CD4-positive, alpha-beta T cell treated with Interleukin-15 for 1 hour (primary cell): ENCODE data around the gene CERS5.
A peak's percentile ranks its signal among the peaks of the same experiment; 100 is the strongest.
"Not testable (repeated sequence)": the region's sequence is repeated elsewhere in the genome, so short reads cannot be mapped to it uniquely, and the experiment has no call there.

Experiments
- DNase-seq: peaks from one replicate; pipeline ENCODE4 v3.0.0-alpha.2; 2020

CERS5 gene

DNA sequence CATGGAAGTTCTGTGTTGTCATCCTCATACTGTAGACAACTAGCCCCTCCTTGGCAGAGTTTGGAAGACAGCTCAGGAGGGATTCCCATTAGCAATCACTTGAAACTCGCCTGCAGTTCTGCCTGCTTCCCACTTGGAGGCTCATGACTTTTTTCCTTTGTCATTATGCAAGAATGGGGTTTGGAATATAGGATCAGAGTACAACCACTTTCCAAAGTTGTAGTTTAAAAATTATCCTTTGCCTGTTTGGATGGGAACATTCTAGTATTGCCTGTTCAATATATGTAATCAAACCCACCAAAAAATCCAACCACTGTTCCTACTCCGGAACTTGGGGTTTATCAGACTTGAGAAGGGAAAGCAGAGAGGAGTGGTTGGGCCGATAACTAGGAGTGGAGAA lies 65.5 kb downstream of the CERS5 start:
- DNase-seq, result no peak

DNA sequence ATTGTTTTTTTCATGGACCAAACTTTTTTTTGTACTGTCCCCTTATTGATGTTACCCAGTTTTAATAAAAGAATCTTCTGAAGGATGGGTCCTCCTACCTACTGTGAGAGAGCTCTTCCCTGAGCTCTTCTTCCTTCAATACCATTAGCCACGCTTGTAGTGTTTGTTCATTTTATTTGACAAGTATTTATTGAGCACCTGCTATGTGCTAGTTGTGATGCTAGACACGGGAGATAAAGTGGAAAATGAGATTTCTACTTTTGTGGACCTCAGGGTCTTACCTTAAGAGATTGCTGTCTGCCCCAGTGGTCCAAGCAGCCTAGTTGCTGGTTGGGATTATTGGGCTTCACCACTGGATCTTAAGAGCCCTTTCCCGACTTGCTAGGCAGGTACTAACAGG lies 66.6 kb downstream of the CERS5 start:
- no peak for DNase-seq

DNA sequence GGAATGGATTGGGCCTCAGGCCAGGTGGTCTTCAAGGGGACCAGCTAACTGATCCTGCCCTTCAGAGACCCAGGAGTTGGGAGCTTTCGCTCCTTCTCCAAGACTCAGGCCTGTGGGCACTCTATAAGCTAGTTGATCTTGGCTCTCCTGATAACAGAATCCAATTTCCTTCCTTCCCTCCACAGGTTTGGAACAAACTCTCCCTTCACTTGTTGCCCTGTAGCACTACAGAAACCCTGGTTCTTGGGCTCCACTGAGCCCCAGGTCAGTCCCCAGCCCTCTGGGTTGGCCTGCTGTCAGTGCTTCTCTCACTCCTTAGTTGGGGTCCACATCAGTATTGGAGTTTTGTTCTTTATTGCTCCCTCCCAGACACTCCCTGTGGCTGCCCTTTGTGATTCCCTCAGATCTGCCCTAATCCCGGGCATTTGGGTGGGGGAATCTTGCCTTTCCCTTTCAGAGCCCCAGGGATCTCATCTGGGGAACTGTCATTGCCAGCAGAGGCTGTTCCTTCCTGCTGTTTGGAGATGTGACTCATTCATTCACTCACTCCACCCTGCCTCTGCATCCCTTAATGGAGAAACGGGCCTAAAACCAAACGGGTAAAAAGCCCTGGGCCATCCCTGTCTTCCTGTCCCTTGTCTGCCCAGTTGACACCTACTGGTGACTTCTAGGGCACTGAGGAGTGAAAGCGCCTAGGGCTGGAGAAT lies 67.7 kb downstream of the CERS5 start:
- no peak for DNase-seq

DNA sequence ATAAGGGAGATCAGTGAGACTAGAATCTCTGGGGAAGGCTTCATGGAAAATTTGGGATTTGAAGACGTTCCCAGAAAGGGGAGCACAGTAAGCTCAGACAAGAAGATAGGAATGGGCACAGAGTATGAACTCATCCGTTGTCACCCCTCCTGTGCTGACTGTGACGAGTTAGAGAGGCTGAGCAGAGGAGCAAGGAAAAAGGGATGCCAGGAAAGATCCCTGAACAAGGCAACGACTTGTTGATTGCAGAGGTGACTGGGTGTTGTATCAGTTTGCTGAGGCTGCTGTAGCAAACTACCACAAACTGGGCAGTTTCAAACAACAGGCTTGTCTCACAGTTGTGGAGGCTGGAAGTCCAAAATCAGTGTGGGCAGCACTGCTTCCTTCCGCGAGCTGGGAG lies 69.2 kb downstream of the CERS5 start:
- no peak for DNase-seq

DNA sequence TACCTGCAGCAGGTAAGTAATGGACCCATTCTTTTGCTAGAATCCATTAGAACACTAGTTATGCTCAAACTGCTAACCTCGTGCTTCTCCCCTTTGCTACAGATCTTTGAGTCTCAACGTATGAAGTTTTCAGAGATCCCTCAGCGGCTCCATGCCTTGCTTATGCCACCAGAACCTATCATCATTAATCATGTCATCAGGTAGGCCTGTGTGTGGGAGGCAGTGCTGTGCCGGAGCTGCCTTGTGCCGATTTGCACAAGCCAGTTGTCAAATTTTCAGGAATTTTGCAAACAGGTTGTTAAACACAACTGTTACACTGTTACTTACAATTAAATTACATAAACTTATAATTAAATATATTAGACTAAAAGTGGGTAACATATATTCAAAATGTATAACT lies 76.8 kb downstream of the CERS5 start:
- DNase-seq, result no peak

DNA sequence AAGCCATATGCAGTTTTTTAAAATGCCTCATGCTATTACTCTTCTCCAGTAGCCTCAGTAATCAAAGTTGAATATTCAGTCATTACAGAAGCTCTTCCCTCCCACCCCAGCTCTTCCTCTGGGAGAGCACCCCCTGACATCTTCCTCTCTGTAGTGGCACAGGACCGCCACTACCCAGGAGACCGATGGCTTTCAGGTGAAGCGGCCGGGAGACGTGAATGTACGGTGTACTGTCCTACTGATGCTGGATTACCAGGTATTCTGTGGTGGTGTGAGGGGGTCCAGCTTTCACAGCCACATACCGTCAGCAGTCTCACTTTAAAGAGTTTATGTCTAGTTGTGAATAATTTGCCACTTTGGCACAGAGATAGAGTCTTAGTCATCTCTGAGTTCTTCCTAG lies 77.4 kb downstream of the CERS5 start:
- no peak for DNase-seq

DNA sequence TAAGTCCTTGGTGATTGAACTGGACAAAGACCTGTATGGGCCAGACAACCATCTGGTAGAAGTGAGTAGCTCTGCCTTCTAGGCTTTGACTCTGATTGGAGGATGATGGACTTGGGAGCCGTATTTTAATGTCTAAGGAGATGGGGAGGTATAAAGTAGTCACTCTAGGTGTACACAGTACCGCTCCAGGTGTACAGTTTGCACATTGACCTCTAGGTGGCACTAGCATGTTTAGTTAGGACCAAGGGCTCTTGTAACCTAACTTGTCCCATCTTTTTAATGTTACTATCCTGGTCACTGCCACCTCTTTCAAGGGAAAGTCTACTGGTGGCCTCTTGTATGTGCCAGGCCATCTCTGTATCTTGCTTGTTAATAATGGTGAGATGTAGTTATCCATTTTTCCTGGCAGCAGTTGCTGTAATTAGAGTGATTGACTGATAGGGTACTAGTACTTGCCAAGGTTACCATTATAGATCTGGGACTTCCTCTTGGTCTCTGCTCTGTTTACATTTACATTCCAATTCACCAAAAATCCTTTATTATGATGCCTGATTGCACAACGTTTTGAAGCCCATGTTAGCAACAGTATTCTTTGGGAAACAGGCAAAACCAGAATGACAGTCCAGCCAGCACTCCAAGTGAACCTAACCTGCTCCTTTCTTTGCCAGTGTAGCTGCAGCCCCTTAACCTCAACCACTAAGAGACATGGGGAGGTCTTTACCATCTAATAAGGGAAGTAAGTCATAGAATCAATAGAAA lies 78.4 kb downstream of the CERS5 start:
- peak; percentile 47 for DNase-seq

DNA sequence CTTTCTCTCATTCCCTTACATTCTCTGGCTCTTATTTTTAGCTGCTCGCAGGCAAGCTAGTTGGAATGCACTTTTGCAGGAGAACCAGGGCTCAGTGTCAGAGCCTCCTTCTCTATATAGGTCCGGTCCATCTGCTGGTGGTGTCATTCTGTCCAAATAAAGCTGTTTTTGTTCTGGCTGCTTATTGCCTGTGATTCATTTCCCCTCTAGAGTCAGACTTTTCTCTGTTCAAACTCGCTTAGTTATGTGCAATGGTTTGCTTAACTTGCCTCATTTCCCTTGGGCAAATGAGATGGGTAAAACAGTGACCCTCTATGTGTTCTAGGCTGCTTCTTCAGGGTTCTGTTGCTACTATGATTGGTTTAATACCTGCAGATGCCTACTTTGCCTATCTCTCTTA lies 79.2 kb downstream of the CERS5 start:
- DNase-seq, result no peak

DNA sequence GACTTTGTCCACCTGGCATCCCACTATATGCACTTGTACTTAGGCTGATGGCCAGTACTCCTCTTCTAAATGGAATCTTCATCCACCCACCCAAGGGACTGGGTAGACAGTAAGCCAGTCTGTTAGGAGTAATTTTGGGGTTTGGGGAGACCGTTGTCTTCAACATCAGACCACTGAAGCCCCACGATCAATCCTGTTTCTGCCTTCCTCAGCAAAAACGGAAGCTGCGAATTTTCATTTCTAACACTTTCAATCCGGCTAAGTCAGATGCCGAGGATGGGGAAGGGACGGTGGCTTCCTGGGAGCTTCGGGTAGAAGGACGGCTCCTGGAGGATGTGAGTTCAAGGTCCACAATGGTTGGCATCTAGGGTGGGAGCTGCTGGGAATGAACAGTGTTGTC lies 80.0 kb downstream of the CERS5 start:
- no peak for DNase-seq

DNA sequence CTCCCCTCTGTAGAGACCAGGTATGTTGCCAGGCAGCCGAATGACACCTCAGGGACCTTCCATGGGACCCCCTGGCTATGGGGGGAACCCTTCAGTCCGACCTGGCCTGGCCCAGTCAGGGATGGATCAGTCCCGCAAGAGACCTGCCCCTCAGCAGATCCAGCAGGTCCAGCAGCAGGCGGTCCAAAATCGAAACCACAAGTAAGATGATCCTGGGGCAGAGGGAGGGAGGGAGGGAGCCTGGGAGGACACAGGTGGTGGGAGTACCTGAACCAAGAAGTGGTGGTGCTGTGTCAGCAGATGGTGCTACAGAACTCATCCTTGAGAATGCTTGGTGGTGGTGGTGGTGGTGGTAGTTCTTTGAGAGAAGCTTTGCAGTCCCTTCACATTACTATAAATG lies 81.0 kb downstream of the CERS5 start:
- no peak for DNase-seq

DNA sequence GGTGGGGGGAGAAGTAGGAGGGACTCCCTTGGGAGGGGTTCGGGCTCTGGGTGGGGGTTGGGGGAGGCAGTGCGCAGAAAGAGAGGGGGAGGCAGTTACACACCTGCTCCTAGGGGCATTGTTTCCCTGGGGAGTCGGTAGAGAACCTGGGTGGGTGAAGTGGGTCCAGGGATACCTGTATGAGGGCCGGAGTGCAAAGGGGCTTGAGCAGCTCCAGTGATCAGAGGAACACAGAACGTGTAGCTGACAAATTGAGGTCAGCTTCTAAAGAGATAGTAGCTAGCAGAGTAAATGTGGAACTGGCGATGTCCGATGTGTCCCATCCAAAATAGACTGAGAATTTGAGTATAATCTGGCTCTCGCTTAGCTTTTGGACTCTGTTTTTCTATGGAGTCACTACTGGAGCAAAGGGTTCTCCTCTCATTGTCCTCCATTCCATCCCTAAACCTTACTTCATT lies 81.5 kb downstream of the CERS5 start:
- DNase-seq, result no peak

DNA sequence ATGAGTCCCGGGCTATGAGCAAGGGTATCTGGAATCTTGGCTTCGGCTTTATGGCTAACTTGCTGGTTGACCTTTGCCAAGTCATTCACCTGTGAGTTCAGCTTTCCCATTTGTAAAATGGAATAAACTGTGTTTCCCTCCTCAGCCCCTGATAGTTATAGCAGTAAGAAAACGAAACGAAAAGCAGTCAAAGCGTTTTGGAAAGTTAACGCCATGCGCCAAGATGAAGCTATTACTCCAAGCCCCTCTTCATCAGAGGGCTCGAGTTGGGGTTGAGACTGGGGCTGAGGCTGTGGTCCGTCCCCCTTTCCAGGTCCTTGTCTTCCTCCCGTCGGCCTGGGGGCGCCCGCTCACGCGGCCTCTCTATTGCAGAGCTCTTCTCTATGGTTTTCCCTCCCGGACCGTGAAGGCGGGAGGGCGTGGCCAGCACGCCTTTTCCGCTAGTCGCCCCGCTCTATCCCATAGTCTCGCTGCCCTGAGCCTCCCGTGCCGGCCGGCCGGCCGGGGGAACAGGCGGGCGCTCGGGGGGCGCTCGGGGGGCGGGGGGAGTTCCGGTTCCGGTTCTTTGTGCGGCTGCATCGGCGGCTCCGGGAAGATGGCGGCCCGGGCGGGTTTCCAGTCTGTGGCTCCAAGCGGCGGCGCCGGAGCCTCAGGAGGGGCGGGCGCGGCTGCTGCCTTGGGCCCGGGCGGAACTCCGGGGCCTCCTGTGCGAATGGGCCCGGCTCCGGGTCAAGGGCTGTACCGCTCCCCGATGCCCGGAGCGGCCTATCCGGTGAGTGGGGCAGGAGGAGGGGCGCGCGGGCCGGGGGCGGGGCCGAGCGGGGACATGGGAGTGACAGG lies 82.2 kb downstream of the CERS5 start, which contains the start of gene SMARCD1:
TSS of gene SMARCD1 (plus strand) at position 568 of the 840 bp plus-strand sequence. CDS start at position 596, 28 bp downstream.
- DNase-seq, result peak; percentile 90

DNA sequence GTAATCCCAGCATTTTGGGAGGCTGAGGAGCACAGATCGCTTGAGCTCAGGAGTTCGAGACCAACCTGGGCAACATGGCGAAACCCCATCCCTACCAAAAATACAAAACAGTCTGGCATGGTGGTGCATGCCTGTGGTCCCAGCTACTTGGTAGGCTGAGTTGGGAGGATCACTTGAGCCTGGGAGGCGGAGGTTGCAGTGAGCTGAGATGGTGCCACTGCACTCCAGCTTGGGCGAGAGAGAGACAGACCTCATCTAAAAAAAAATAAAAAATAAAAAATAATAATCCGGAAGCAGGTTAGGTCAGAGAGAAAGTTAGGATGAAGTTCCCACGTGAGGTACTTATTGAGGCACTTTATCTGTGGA lies 82.8 kb downstream of the CERS5 start:
- not testable (repeated sequence) for DNase-seq

DNA sequence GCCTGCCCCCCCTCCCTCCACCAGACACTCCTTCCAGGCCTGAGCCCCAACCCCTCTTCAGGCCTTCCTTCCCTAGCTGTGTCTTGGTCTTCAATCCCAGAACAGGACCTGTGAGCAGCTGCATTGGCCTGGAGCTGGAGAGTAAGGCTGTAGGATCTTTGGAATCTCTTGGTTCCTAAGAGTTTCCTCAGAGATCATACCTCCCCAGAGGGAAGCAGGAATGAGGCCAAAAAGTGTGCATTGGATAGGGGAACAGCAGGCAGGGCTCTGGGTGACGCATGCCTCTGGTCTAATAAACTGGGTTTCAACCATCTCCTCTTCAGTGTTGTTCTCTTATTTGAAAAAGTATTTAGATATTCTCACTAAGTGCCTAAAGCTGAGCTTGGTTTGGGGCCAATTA lies 83.9 kb downstream of the CERS5 start:
- DNase-seq, result no peak

DNA sequence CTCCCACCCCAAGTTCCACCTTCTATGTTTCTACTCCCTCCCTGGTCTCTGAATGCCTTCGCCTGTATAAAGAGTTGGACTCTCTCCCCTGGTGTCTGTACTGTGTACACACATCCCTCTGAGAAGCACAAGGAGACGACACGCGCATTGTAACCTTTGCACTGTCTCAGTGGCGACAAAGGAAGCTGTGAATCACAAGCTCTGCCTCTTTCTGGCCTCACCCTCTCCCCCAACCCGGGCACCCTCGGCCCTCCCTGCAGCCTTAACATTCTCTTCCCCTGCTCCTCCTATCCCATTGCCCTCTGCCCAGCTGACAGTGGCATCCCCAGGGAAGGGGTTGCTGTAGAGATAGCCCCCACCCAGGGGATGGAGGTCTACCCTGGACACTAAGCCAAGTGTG lies 84.5 kb downstream of the CERS5 start:
- no peak for DNase-seq

DNA sequence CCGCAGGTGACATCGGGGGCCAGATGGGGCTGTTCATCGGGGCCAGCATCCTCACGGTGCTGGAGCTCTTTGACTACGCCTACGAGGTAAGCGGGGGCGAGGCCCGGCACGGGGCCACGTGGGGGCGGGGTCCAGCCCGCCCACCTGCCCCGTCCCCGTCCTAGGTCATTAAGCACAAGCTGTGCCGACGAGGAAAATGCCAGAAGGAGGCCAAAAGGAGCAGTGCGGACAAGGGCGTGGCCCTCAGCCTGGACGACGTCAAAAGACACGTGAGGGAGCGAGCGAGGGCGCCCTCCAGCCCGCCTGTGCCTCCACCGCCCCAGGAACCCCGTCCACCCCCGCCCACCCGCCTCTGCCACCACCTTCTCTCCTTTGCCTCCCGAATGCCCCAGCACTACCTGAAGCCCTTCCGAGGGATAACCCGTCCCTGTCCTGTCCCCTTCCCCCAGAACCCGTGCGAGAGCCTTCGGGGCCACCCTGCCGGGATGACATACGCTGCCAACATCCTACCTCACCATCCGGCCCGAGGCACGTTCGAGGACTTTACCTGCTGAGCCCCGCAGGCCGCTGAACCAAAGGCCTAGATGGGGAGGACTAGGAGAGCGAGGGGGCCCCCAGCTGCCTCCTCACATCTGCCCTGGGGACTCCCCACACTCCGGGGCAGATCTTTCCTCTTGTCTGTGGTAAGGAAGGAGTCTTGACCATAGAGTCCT lies 85.9 kb downstream of the CERS5 start:
- no peak for DNase-seq

DNA sequence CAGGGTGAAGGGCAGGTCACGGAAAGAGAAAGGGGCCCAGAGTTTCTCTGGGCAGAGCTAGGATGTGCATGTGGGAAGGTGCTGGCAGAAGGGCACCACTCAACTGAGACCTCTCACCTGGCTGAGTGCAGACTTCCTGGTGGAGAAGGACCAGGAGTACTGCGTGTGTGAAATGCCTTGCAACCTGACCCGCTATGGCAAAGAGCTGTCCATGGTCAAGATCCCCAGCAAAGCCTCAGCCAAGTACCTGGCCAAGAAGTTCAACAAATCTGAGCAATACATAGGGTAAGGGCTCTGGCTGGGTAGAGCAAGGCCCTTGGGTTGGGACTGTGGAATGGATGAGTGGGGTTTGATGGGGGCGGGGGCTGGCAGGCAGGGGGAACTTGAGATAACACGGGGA lies 87.4 kb downstream of the CERS5 start:
- no peak for DNase-seq
